IMR-90 (cell line): ENCODE results near the gene ARHGAP21. TPM values are rescaled to one million over a fixed set of nuclear protein-coding genes. Genes with fewer than 3 reads are reported as not detected.

Source experiments
- ATAC-seq: fragments of 200-7000 bp; cut with Tn5 transposase; 2 replicates; pipeline ENCODE4 v1.9.1; 2020; ENCODE audit warnings: low read depth, mild to moderate bottlenecking, moderate library complexity
- BruUV-seq: library from RNA; stranded (reverse); fragments of 400-500 nt; replicated peaks from 2 replicates; lab custom pipeline; 2021; lab: Mats Ljungman, UMichigan
- CTCF ChIA-PET: fragments of 300-600 bp; formaldehyde crosslinking; extraction: SDS; loops from one replicate; lab custom pipeline; 2021; ENCODE audit warnings: antibody characterized with exemption; lab: Yijun Ruan, JAX
- POLR2A ChIA-PET: fragments of 300-600 bp; sonication (Branson Sonifier 250); formaldehyde crosslinking; loops from one replicate; lab custom pipeline; 2022; ENCODE audit warnings: antibody characterized with exemption; ENCODE audit not compliant: unreplicated experiment; lab: Charles Lee
- DNase-seq: peaks from one replicate; pipeline ENCODE4 v3.0.0; 2013
- H2AFZ ChIP-seq: replicated peaks from 2 replicates; pipeline ENCODE3; 2013; ENCODE audit warnings: low read length, mild to moderate bottlenecking; ENCODE audit not compliant: poor library complexity
- H2AK5ac ChIP-seq: 2 replicates; pipeline ENCODE4 v1.6.1; 2013; ENCODE audit warnings: low read depth, low read length, inconsistent platforms
- H2AK9ac ChIP-seq: replicated peaks from 2 replicates; pipeline ENCODE3; 2013; ENCODE audit warnings: mild to moderate bottlenecking, low read depth, low read length, moderate library complexity; ENCODE audit not compliant: poor library complexity
- H2BK120ac ChIP-seq: 2 replicates; pipeline ENCODE4 v1.6.1; 2013; ENCODE audit warnings: low read depth, low read length, inconsistent platforms
- H2BK15ac ChIP-seq: 3 replicates; pipeline ENCODE4 v1.6.1; 2013; ENCODE audit warnings: low read depth, low read length, inconsistent platforms
- H2BK20ac ChIP-seq: 2 replicates; pipeline ENCODE4 v1.6.1; 2013; ENCODE audit warnings: low read depth, mild to moderate bottlenecking, inconsistent platforms, low read length, moderate library complexity
- H2BK5ac ChIP-seq: 2 replicates; pipeline ENCODE4 v1.6.1; 2013; ENCODE audit warnings: mild to moderate bottlenecking, low read depth, low read length, inconsistent platforms; ENCODE audit not compliant: poor library complexity, severe bottlenecking
- H3K14ac ChIP-seq: replicated peaks from 2 replicates; pipeline ENCODE4 v1.6.1; 2013; ENCODE audit warnings: low read depth, low read length, inconsistent platforms
- H3K18ac ChIP-seq: 2 replicates; pipeline ENCODE4 v1.6.1; 2013; ENCODE audit warnings: low read depth, low read length, control low read depth
- H3K23ac ChIP-seq: 2 replicates; pipeline ENCODE4 v1.6.1; 2013; ENCODE audit warnings: low read depth, low read length, inconsistent platforms
- H3K27ac ChIP-seq: 2 replicates; pipeline ENCODE4 v1.5.1; 2013; ENCODE audit warnings: mild to moderate bottlenecking, control low read depth, low read length; ENCODE audit not compliant: insufficient read depth
- H3K27me3 ChIP-seq: 2 replicates; pipeline ENCODE4 v1.6.1; 2013; ENCODE audit warnings: low read length; ENCODE audit not compliant: control insufficient read depth, insufficient read depth
- H3K36me3 ChIP-seq: 2 replicates; pipeline ENCODE4 v1.6.1; 2013; ENCODE audit warnings: low read length, mixed read lengths; ENCODE audit not compliant: control insufficient read depth, insufficient read depth
- H3K4ac ChIP-seq: 2 replicates; pipeline ENCODE4 v1.6.1; 2013; ENCODE audit warnings: low read depth, low read length, inconsistent platforms
- H3K4me1 ChIP-seq: 2 replicates; pipeline ENCODE4 v1.6.1; 2013; ENCODE audit warnings: low read length, mixed read lengths; ENCODE audit not compliant: control insufficient read depth, insufficient read depth
- H3K4me2 ChIP-seq: 2 replicates; pipeline ENCODE4 v1.6.1; 2013; ENCODE audit warnings: low read depth, mild to moderate bottlenecking, control low read depth, low read length, moderate library complexity
- H3K4me3 ChIP-seq: 2 replicates; pipeline ENCODE4 v1.5.1; 2013; ENCODE audit warnings: low read depth, mild to moderate bottlenecking, control low read depth, low read length, moderate library complexity; ENCODE audit not compliant: insufficient read depth
- H3K56ac ChIP-seq: 2 replicates; pipeline ENCODE4 v1.6.1; 2013; ENCODE audit warnings: low read length, inconsistent platforms; ENCODE audit not compliant: insufficient read depth; ENCODE audit errors: extremely low read depth
- H3K79me1 ChIP-seq, 2 experiments: 2 replicates each; pipeline ENCODE4 v1.6.1; 2013; ENCODE audit warnings: low read length in 2 of 2, inconsistent platforms in 1 of 2, low read depth in 1 of 2
- H3K9ac ChIP-seq: 2 replicates; pipeline ENCODE4 v1.6.1; 2013; ENCODE audit warnings: low read depth, low read length, control low read depth
- H3K9me1 ChIP-seq: 2 replicates; pipeline ENCODE4 v1.6.1; 2013; ENCODE audit warnings: low read length, inconsistent platforms; ENCODE audit not compliant: insufficient read depth
- H3K9me3 ChIP-seq: 2 replicates; pipeline ENCODE4 v1.6.1; 2013; ENCODE audit warnings: low read length; ENCODE audit not compliant: control insufficient read depth, insufficient read depth
- H4K20me1 ChIP-seq: 2 replicates; pipeline ENCODE4 v1.6.1; 2013; ENCODE audit warnings: low read length, inconsistent platforms; ENCODE audit not compliant: insufficient read depth
- H4K5ac ChIP-seq: 2 replicates; pipeline ENCODE4 v1.6.1; 2013; ENCODE audit warnings: mild to moderate bottlenecking, low read depth, low read length, control low read depth
- H4K8ac ChIP-seq, 2 experiments: 2 replicates each; pipeline ENCODE4 v1.6.1; 2013; ENCODE audit warnings: low read depth in 2 of 2, low read length in 2 of 2, control low read depth in 1 of 2, inconsistent platforms in 1 of 2
- H4K91ac ChIP-seq: 2 replicates; pipeline ENCODE4 v1.6.1; 2013; ENCODE audit warnings: low read depth, low read length, inconsistent platforms; ENCODE audit not compliant: insufficient read depth
- BHLHE40 ChIP-seq: fragments of 150-350 bp; IDR thresholded peaks from 2 replicates; pipeline ENCODE4 v1.6.1; 2016; ENCODE audit warnings: mild to moderate bottlenecking, low read depth, low read length
- CEBPB ChIP-seq: IDR thresholded peaks from 2 replicates; pipeline ENCODE4 v1.6.1; 2012; ENCODE audit warnings: low read depth, low read length, improper control_type of control experiment
- CTCF ChIP-seq: conservative IDR thresholded peaks from 2 replicates; pipeline ENCODE4 v1.5.1; 2012; ENCODE audit warnings: mild to moderate bottlenecking, low read depth, low read length, improper control_type of control experiment
- MAFK ChIP-seq: IDR thresholded peaks from 2 replicates; pipeline ENCODE4 v1.6.1; 2012; ENCODE audit warnings: low read depth, low read length, improper control_type of control experiment
- NFE2L2 ChIP-seq: fragments of 150-350 bp; IDR thresholded peaks from 2 replicates; pipeline ENCODE4 v1.6.1; 2016; ENCODE audit warnings: low read depth, mild to moderate bottlenecking, low read length
- RFX5 ChIP-seq: IDR thresholded peaks from 2 replicates; pipeline ENCODE4 v1.8.0; 2012; ENCODE audit warnings: low read depth, mild to moderate bottlenecking, low read length, moderate library complexity
- WGBS, 2 experiments: methylation state at CpG; one replicate each; pipeline versions ENCODE4 v1.1.5 to v1.1.7; 2013; ENCODE audit warnings: missing lambda C conversion rate in 2 of 2; ENCODE audit not compliant: insufficient read length in 1 of 2; ENCODE audit errors: extremely low coverage in 2 of 2; 5-methylcytosine and 5-hydroxymethylcytosine counted together
- dilution Hi-C: fragments of 300-500 bp; cut with HindIII; formaldehyde crosslinking; loops from one replicate; pipeline ENCODE4 v1.14.3; 2018; ENCODE audit warnings: low sequenced_read_pairs; ENCODE audit not compliant: unreplicated experiment
- in situ Hi-C: fragments of 300-500 bp; cut with MboI; formaldehyde crosslinking; loops from 3 replicates; pipeline ENCODE4 v1.14.3; 2019; ENCODE audit warnings: low sequenced_read_pairs, inconsistent platforms, mixed read lengths
- intact Hi-C: fragments of 100-400 bp; cut with micrococcal nuclease; formaldehyde crosslinking; loops from 2 replicates; pipeline ENCODE4 v1.10.0; 2022
- polyA plus RNA-seq, 3 experiments: library from polyadenylated mRNA; depleted of rRNA; stranded (reverse); fragments of >200 nt; gene quantifications; 2 replicates each; pipeline ENCODE4 v1.2.3, GENCODE V29; 2012; ENCODE audit warnings: low replicate concordance in 1 of 3
- total RNA-seq: library from RNA; depleted of rRNA; stranded (reverse); fragments of >200 nt; gene quantifications from 2 replicates; pipeline ENCODE4 v1.2.3, GENCODE V29; 2012
- TF ChIP-seq, protein P1 (sequence below): fragments of 150-350 bp; IDR thresholded peaks from 2 replicates; pipeline ENCODE4 v1.6.1; 2016; ENCODE audit warnings: low read depth, mild to moderate bottlenecking, low read length, moderate library complexity, borderline replicate concordance

Gene ARHGAP21
- total and polyA plus RNA-seq, 2 of the 4 experiments (the other 2 are of a cell fraction): 43.3 to 94.3 TPM

DNA sequence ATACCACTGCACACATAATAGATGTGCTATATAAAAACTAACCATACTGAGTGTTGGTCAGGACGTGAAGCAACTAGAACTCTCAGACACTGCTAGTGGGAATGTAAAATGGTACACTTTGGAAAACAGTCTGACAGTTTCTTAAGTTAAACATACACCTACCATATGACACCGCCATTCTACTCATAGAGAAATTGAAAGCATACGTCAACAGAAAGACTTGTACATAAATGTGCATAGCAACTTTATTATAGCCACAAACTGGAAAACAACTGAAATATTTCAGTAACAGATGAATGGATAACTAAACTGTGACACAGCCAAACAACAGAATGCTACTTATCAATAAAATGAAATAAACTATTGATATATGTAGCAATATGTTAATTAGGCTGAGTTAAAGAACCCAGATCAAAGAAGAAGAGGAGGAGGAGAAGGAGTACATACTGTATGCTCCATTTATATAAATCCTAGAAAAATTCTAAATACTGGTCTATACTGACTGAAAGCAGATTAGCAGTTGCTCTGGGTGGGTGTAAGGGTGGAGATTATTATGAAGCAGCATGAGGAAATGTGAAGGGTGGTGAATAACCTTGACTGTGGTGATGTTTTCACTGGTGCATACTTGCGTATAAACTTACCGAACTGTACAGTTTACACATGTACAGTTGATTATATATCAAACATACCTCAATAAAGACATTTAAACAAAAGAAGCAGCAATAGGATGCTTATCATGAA is 48.6 kb downstream of the ARHGAP21 start (continued):
- TF ChIP-seq RFX5: no peak

GRCh38 chr10:24670964-24671670 is 52.6 kb downstream of the ARHGAP21 start:
- Histone ChIP-seq H2BK20ac (no peak overlapping the region), H3K18ac (no peak overlapping the region), H2BK15ac (no peak overlapping the region), H3K79me1 (peaks cover 20 to 68% of the 10 kb centered on the region in 2 experiments), H3K56ac (no peak overlapping the region), H3K9ac (no peak overlapping the region), H3K4me3 (no peak overlapping the region), H3K4me2 (no peak overlapping the region), H3K9me1 (peaks cover 13% of the 10 kb centered on the region), H4K8ac (no peak overlapping the region), H3K9me3 (no peaks in the 10 kb centered on the region), H2BK5ac (peak overlapping the region; percentile 71), H2AFZ (no peak overlapping the region), H4K91ac (no peak overlapping the region), H4K20me1 (peaks cover 41% of the 10 kb centered on the region), H3K36me3 (peaks cover 7% of the 10 kb centered on the region), H2AK9ac (no peak overlapping the region), H3K4me1 (no peaks in the 10 kb centered on the region), H3K23ac (peak overlapping the region; percentile 49), H4K5ac (no peak overlapping the region), H3K4ac (no peak overlapping the region), H2BK120ac (no peak overlapping the region), H3K14ac (0 out of 2 replicates have a peak overlapping the region, but pooled peaks have one; percentile 59), H3K27me3 (no peaks in the 10 kb centered on the region), H2AK5ac (no peak overlapping the region; the same call in 1 of the 2 replicates), H3K27ac (no peak overlapping the region)
- TF ChIP-seq CTCF (no peak), CEBPB (no peak), MAFK (no peak), RFX5 (no peak), BHLHE40 (no peak), NFE2L2 (no peak)
- TF ChIP-seq, protein P1, sequence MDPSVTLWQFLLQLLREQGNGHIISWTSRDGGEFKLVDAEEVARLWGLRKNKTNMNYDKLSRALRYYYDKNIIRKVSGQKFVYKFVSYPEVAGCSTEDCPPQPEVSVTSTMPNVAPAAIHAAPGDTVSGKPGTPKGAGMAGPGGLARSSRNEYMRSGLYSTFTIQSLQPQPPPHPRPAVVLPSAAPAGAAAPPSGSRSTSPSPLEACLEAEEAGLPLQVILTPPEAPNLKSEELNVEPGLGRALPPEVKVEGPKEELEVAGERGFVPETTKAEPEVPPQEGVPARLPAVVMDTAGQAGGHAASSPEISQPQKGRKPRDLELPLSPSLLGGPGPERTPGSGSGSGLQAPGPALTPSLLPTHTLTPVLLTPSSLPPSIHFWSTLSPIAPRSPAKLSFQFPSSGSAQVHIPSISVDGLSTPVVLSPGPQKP: no peak
- in situ Hi-C loops: no loop called here
- no peak for ATAC-seq
- CTCF ChIA-PET: no interaction called here
- 80% methylated on average over 1 of the region's 3 CpGs; no CpG with 5 or more reads in 1 of the 2 experiments for WGBS, 2 experiments
- BruUV-seq: no TSS peak
- intact Hi-C loops: no loop called here
- POLR2A ChIA-PET: no interaction called here
- dilution Hi-C loops: no loop called here
- no peak for DNase-seq
